HFF-Myc (cell line): ENCODE data around the gene PEX5L.
A peak's percentile ranks its signal among the peaks of the same experiment; 100 is the strongest.

Experiments
- DNase-seq: peaks from one replicate; pipeline ENCODE4 v3.0.0-alpha.2; 2011; ENCODE audit warnings: low read depth; ENCODE audit errors: extremely low read depth
- H3K4me3 ChIP-seq: replicated peaks from 2 replicates; pipeline ENCODE4 v1.5.1; 2011; ENCODE audit warnings: low read depth, mild to moderate bottlenecking, control low read depth, low read length
- CTCF ChIP-seq: IDR thresholded peaks from 2 replicates; pipeline ENCODE4 v1.5.1; 2012; ENCODE audit warnings: mild to moderate bottlenecking, low read depth, low read length, control low read depth; ENCODE audit errors: missing control alignments

The PEX5L gene

GRCh38 chr3:179929091-179929529 is 107.6 kb downstream of the PEX5L start:
- no peak overlapping the region for H3K4me3 ChIP-seq
- peak; percentile 80 for TF ChIP-seq CTCF
- DNase-seq, result peak; percentile 29

- TF ChIP-seq CTCF, result no peak
Measured at GRCh38 chr3:179927191-179927590, 109.5 kb downstream of the PEX5L start.

GRCh38 chr3:179921951-179922350 is 114.8 kb downstream of the PEX5L start:
- H3K4me3 ChIP-seq, result no peak overlapping the region
- TF ChIP-seq CTCF, result no peak
- DNase-seq, result no peak

More at GRCh38 chr3:179927191-179927590, 109.5 kb downstream of the PEX5L start:
- DNase-seq, result no peak
- H3K4me3 ChIP-seq, result no peak overlapping the region

GRCh38 chr3:179921500-179921899 is 115.2 kb downstream of the PEX5L start:
- H3K4me3 ChIP-seq, result no peak overlapping the region
- DNase-seq, result no peak
- TF ChIP-seq CTCF, result no peak

GRCh38 chr3:179907784-179908482 is 128.8 kb downstream of the PEX5L start:
- TF ChIP-seq CTCF, result no peak
- no peak for DNase-seq
- H3K4me3 ChIP-seq, result no peak overlapping the region

GRCh38 chr3:179902061-179902460 is 134.7 kb downstream of the PEX5L start:
- no peak overlapping the region for H3K4me3 ChIP-seq
- no peak for DNase-seq
- no peak for TF ChIP-seq CTCF

GRCh38 chr3:179898024-179898423 is 138.7 kb downstream of the PEX5L start:
- no peak for TF ChIP-seq CTCF
- DNase-seq, result peak; percentile 10
- H3K4me3 ChIP-seq, result no peak overlapping the region
